NCI-H460 (cell line): ENCODE results near the gene SLC8A2. TPM values are rescaled to one million over a fixed set of nuclear protein-coding genes. Genes with fewer than 3 reads are reported as not detected.

Experiments
- DNase-seq: peaks from one replicate; pipeline ENCODE4 v3.0.0-alpha.2; 2016; ENCODE audit warnings: low read depth; ENCODE audit errors: extremely low read depth
- total RNA-seq: library from RNA; depleted of rRNA; stranded (reverse); fragments of >200 nt; shearing (Covaris generic); gene quantifications from 2 replicates; pipeline ENCODE4 v1.2.3, GENCODE V29; 2014

SLC8A2 gene
- total RNA-seq, 1 experiment from 2014 or later = not detected

DNA sequence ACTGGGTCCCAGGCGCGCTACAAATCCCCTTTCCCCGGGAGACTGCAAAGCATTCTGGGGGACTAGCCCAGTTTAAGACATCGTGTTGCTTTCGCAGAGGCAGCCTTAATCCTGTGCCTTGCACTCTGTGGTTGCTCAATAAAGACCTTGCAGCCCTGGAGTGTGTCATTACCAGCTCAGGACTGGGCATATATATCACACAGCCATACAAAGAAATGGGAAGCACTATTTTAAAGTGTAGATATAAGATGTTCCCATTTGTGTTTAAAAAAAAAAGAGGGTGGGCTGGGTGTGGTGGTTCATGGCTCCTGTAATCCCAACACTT lies 32.1 kb upstream of the SLC8A2 start:
- no peak for DNase-seq

DNA sequence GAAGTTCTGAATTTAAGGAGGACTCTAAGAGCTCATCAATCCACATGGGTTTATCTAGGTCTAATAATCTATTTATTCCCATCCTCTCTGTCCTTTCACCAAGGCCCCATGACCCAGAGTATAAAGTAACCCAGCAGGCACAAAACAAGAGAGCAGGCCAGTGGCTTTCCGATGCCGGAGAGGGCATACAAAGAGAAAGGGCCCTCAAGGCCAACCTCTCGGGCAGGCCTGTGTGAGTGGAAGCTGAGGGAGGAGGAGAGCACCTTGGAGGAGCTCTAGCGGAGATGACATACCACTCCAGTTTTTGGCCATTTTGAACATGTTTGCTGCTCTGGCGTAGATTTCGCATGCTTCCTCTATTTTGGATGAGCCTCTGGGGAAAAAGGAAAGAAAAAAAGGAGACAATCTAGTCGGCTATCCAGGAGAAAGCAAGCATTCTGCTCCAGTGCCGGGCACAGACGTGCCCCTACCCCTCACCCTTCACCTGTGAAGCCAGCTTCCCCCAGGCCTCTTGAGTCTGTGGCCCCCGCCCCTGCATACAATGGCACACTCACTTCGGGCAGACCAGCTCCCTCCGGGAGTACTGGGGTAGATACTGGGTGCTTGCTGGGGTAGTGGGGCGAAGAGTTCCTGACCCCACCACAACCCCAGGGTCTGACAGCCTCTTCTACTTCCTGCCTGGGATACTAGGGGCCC lies 31.6 kb upstream of the SLC8A2 start:
- DNase-seq = no peak

DNA sequence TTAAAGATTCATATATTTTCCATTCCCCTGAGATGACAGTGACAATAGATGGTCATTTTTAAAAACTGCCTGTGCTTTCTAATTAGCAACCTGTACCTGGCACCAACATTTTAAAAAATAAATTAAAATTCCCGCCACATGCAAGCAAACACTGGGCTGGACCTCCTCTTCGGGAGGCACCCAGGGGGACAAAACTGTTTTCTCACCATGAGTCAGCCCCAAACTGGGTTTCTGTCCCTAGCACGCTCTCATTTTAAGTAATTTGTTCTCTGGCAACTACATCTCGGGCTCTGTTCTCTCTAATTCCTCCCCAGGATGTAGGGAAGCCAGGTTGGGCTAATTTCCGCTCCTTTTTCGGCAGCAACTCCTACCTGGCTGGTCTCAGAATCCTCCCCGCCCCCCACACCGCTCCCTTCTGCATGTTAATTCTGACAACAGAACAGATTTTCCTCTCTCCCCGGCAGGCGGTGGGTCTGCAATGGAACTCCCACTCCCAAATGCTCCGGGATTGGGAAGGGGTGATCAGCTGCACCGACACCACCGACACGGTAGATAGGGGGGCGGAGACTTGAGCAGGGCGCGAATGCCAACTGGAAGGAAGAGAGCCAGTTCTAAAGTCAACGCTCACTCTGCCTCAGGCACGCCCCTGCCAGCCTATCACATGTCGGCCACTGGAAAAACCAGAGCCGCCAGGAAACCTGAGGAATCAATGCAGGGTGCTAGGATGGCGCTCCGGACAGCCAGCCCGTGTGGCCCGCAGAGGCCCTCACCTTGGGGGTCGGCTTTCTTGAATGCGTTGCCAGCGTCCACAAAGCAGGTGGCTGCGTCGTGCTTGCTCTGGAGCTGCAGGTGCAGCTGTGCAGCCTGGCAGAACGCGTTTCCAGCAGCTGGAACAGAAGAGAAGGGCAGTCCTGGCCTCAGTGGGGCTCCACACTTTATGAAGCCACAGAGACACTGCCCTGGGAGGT lies 28.5 kb upstream of the SLC8A2 start:
- DNase-seq = no peak

- DNase-seq = no peak
These were observed 27.7 kb upstream of the SLC8A2 start for GRCh38 chr19:47499371-47499770.

GRCh38 chr19:47498561-47498960 lies 26.9 kb upstream of the SLC8A2 start:
- no peak for DNase-seq

GRCh38 chr19:47497821-47498520 lies 26.3 kb upstream of the SLC8A2 start:
- no peak for DNase-seq

- no peak for DNase-seq
These were observed 25.5 kb upstream of the SLC8A2 start for GRCh38 chr19:47497050-47497766.

GRCh38 chr19:47495478-47496372 lies 24.0 kb upstream of the SLC8A2 start:
- DNase-seq = no peak

DNA sequence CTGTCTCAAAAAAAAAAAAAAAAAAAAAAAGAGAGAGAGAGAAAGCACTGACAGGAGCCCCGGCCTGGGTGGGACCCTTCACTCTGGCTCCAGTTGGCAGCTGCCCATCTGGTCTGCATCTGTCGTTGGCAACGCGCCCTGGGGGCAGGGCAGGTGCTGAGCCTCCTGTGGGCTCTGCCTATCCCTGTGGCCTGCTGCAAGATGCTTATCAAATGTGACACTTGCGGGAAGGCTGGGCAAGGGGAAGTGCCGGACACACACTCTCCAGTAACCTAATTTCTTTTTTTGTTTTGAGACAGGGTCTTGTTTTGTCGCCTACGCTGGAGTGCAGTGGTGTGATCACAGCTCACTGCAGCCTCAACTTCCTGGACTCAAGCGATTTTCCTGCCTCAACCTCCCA lies 23.0 kb upstream of the SLC8A2 start:
- no peak for DNase-seq

GRCh38 chr19:47494211-47494547 lies 22.5 kb upstream of the SLC8A2 start:
- no peak for DNase-seq

- no peak for DNase-seq
These were observed 21.9 kb upstream of the SLC8A2 start for GRCh38 chr19:47493378-47494210.

GRCh38 chr19:47492571-47493377 lies 21.1 kb upstream of the SLC8A2 start:
- DNase-seq = no peak

DNA sequence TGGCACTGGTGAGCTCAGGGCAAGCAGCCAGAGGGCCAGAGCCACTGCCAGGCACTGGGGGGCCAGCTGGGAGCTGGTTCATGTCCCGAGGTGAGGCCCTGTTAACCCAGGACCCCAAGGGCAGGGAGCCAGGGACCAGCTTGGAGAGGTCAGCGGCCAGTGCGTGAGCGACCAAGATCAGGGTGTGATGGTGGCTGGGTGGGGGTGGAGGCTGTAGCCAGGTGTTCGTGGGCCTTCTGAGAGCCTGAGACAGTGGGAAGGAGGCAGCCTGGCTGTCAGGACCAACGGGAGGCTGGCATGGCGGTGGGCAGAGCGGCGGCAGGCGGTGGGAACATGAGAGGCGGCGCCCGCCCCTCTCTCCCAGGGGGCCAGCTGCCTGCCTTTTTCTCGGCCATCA lies 20.4 kb upstream of the SLC8A2 start:
- no peak for DNase-seq

- DNase-seq = no peak
These were observed 19.9 kb upstream of the SLC8A2 start for GRCh38 chr19:47491358-47492136.

DNA sequence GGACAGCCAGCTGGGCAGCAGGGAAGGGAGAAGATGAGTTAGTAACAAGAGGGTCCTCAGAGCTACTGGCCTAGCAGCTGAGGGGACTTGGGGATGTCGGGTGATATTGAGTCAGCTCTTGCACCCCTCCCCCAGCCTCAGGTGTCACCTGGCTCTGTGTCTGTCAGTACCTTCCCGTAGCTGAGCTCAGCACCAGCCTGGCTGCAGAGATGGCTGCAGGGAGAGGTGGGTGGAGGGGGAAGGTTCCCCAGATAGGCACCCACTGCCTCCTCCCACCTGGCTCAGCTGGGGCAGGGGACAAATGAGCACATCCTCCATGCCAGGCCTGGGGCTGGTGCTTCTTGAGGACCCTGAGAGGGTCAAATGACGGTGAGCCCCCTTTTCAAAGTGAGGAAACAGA lies 19.2 kb upstream of the SLC8A2 start:
- DNase-seq = no peak

DNA sequence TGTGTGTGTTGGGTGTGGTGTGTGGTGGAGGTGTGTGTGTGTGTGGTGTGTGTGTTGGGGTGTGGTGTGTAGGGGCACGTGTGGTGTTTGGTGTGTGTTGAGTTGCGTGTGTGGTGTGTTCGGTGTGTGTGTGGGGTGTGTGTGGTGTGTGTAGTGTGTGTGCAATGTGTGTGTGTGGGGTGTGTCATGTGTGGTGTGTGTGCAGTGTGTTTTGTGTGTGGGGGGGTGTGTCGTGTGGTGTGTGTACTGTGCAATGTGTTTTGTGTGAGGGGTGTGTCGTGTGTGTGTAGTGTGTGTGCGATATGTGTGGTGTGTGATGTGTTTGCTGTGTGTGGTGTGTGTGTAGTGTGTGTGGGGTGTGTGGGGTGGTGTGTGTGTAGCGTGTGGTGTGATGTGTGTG lies 18.3 kb upstream of the SLC8A2 start:
- no peak for DNase-seq
